ENCODE data around the gene ACER1. TPM values are rescaled to one million over a fixed set of nuclear protein-coding genes. Genes with fewer than 3 reads are reported as not detected.

The ACER1 gene
- total RNA-seq, 4 donors from 2014 or later = 56.9 to 135 (median 86.2) TPM

DNA sequence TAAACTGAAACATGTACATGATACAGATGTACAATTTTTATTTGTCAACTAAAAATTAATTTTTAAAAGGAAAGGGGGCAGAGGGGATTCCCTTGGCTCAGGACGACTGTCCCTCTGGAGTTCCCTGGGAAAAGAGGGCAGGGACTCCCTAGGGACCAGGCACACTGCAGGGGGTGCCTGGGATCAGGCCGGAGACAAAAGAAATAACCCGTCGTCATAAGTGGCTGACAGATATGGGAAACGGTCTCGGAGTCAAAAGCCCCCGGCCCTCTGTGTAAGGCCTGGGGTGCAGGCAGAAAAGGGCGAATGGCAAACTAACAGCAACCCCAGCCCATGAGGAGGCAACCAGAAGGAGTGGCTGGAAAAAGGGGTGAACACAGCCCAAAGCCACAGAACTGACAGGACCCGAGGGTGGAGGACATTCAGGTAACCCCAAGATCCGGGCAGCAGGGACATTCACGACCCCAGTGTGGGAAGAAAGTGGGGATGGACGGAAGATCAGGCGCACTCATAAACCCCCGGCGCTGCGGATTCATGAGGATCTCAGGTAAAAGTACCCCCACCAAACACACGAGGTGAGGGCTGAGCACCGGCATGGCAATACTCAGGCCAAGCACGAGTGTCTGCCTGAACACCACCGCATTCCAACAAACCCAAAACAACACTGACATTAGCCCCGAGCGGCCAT lies 60.4 kb downstream of the ACER1 start:
- no peak for TF ChIP-seq CTCF (IDR thresholded peaks at IDR 0.05)
- no peak for TF ChIP-seq POLR2A (IDR thresholded peaks at IDR 0.05)
- WGBS, 2 donors = 70 to 76% methylated on average over 22 of the region's 22 CpGs
- DNase-seq (ENCODE audit: low spot score in 2 of 2) = no peak
- H3K4me3 ChIP-seq (ENCODE audit: low read depth, poor library complexity, severe bottlenecking) = no peak overlapping the region
- intact Hi-C loops (cut with DNase I; ENCODE audit: low total_unique reads) = no loop called here

DNA sequence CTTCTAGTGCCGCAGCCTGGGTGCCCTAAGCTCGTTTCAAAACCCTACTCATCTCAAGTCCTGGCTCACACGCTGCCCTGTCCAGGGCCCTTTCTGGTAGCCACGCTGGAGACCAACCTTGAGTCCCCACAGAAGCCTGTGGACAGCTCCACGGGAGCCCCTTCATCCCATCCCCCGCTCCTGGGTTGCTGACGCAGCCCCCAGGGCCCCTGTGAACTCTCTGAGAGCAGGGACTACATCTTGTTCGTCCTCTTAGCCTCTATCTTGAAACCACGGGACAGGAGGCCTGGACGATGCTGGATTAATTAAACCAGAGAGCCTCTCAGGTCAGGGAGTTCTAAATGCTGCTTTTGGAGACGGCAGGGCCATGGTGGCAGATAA lies 61.0 kb downstream of the ACER1 start:
- intact Hi-C loops (cut with DNase I; ENCODE audit: low total_unique reads) = no loop called here
- H3K4me3 ChIP-seq (ENCODE audit: low read depth, poor library complexity, severe bottlenecking) = no peak overlapping the region
- no peak for TF ChIP-seq CTCF (IDR thresholded peaks at IDR 0.05)
- TF ChIP-seq POLR2A (IDR thresholded peaks at IDR 0.05) = no peak
- no peak for DNase-seq (ENCODE audit: low spot score in 2 of 2)
- WGBS, 2 donors = 47 to 69% methylated on average over 11 of the region's 11 CpGs

- peak; percentile 63 to 96 for DNase-seq (ENCODE audit: low spot score in 2 of 2)
- TF ChIP-seq CTCF (IDR thresholded peaks at IDR 0.05) = no peak
- no peak for TF ChIP-seq POLR2A (IDR thresholded peaks at IDR 0.05)
- intact Hi-C loops (cut with DNase I; ENCODE audit: low total_unique reads) = no loop called here
- 19 to 36% methylated on average over 35 of the region's 35 CpGs for WGBS, 2 donors
- H3K4me3 ChIP-seq (ENCODE audit: low read depth, poor library complexity, severe bottlenecking) = no peak overlapping the region
Measured at GRCh38 chr19:6271721-6272410, 61.5 kb downstream of the ACER1 start.

DNA sequence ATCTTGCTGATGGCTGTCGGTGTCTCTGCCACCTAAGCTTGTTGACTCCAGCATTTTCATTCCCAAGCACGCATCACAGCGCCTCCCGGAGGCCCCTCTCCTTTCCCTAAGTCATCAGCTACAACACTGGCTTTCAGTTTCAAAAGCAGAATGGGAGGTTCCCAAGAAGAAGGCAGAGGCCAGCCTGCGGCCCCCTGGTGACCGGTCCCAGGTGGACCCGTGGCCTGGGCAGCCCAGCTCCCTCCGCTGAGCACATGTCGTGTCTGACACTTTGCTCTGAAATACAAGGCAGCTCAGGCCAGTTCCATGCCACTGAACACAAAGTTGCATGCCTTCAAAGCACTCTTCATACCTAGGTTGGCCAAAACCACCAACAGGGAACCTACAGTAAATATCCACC lies 62.2 kb downstream of the ACER1 start:
- WGBS, 2 donors = 51 to 72% methylated on average over 9 of the region's 9 CpGs
- no peak for DNase-seq (ENCODE audit: low spot score in 2 of 2)

DNA sequence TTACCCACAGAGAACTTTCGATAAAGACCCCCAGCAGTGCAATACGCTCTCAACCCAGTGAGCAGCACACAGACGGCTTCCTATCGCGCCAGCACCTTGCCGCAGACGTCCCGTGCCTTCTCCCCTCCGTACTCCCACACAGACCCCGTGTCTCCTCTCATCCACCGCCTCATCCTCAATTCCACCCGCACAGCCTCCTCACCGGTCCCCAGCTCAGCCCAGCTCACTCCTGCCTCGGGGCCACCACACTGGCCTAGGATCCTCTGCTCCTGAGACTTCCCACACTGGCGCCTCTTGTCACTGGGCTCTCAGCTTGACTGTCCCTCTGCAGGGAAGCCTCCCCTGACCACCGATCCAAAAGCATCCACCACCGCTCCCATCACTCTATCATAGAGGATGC lies 62.6 kb downstream of the ACER1 start:
- no peak overlapping the region for H3K4me3 ChIP-seq (ENCODE audit: low read depth, poor library complexity, severe bottlenecking)
- TF ChIP-seq CTCF (IDR thresholded peaks at IDR 0.05) = no peak
- no peak for TF ChIP-seq POLR2A (IDR thresholded peaks at IDR 0.05)
- 93 to 94% methylated on average over 17 of the region's 17 CpGs for WGBS, 2 donors
- intact Hi-C loops (cut with DNase I; ENCODE audit: low total_unique reads) = no loop called here
- DNase-seq (ENCODE audit: low spot score in 2 of 2) = no peak

More for the DNA sequence above, 62.2 kb downstream of the ACER1 start:
- TF ChIP-seq POLR2A (IDR thresholded peaks at IDR 0.05) (no peak), CTCF (IDR thresholded peaks at IDR 0.05) (no peak)
- intact Hi-C loops (cut with DNase I; ENCODE audit: low total_unique reads) = no loop called here
- no peak overlapping the region for H3K4me3 ChIP-seq (ENCODE audit: low read depth, poor library complexity, severe bottlenecking)

All from lower leg skin (tissue), 4 donors.